ENCODE measurements around the gene TFF2. TPM values are rescaled to one million over a fixed set of nuclear protein-coding genes. Genes with fewer than 3 reads are reported as not detected.

The TFF2 gene
- total and polyA plus RNA-seq, 11 donors = not detected

DNA sequence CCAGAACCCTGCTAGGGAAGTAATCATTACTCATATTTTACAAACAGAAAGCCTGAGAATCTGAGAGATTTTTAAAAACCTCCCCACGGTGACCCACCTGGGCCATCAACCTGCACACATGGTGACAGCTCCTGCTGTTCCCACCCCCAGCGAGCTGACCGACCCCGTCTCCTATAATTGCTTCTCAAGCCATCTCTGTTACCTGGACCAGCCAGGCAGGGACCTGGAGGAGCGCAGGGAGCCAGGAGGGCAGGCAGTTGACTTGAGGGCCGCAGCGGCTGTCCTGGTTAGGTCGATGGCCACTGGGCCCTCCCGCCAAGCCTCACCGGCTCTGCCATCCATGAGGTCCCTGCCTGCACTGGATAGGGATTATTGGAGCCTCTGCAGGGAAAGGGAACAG is 7.7 kb downstream of the TFF2 start:
- ATAC-seq (no peak), DNase-seq (no peak)
- no peaks in the 10 kb centered on the region for H3K9me3 ChIP-seq
- H3K4me3 ChIP-seq = no peak overlapping the region
- 76 to 91% (median 86%) methylated on average over 10 of the region's 10 CpGs for WGBS, 4 donors
- intact Hi-C loops (cut with DNase I) = loop anchor here in 1 of 10 donors (10.0 kb wide), 1 partner anchor 188 kb away; no protein-coding TSS in a partner anchor
- no peaks in the 10 kb centered on the region for H3K36me3 ChIP-seq
- H3K4me1 ChIP-seq = peaks cover 0 to 3% (median 0%) of the 10 kb centered on the region in 12 donors
- TF ChIP-seq POLR2A (IDR thresholded peaks at IDR 0.05) = no peak
- TF ChIP-seq, protein P1, sequence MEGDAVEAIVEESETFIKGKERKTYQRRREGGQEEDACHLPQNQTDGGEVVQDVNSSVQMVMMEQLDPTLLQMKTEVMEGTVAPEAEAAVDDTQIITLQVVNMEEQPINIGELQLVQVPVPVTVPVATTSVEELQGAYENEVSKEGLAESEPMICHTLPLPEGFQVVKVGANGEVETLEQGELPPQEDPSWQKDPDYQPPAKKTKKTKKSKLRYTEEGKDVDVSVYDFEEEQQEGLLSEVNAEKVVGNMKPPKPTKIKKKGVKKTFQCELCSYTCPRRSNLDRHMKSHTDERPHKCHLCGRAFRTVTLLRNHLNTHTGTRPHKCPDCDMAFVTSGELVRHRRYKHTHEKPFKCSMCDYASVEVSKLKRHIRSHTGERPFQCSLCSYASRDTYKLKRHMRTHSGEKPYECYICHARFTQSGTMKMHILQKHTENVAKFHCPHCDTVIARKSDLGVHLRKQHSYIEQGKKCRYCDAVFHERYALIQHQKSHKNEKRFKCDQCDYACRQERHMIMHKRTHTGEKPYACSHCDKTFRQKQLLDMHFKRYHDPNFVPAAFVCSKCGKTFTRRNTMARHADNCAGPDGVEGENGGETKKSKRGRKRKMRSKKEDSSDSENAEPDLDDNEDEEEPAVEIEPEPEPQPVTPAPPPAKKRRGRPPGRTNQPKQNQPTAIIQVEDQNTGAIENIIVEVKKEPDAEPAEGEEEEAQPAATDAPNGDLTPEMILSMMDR (IDR thresholded peaks at IDR 0.05) = no peak
- H3K27ac ChIP-seq = no peak overlapping the region
- H3K27me3 ChIP-seq = peaks cover 0 to 8% (median 0%) of the 10 kb centered on the region in 9 donors

DNA sequence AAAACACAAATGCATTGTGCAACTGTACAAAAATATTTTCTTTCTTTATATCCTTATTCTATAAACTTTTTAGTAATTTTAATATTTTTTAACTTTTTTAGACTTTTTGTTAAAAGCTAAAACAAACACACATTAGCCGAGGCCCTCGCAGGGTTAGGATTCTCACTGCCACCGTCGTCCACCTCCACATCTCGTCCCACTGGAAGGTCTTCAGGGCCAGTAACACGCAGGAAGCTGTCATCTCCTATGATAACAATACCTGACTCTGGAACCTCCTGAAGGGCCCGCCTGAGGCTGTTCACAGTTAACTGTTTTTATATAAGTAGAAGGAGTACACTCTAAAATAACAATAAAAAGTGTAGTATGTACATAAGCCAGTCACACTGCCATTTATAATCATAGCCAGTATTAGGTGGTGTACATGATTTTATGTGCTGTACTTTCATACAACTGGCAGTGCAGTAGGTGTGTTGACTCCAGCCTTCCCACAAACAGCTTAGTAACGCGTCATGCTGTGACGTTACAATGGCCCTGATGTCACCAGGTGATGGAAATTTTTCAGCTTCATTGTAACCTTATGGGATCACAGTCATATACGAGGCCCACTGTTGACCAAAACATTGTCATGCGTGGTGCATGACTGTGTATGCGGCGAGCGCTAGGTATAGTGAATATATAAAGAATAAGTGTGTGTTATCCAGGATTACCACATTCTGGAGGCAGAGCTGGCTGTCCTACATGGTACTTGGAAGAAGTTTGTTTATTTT is 8.8 kb downstream of the TFF2 start:
- 83 to 90% (median 86%) methylated on average over 15 of the region's 15 CpGs for WGBS, 4 donors
- intact Hi-C loops (cut with DNase I) = loop anchor here in 1 of 10 donors (10.0 kb wide), 1 partner anchor 187 kb away; no protein-coding TSS in a partner anchor
- Histone ChIP-seq H3K4me3 (no peak overlapping the region), H3K27me3 (peaks cover 0 to 6% (median 0%) of the 10 kb centered on the region in 9 donors), H3K4me1 (peaks cover 0 to 6% (median 0%) of the 10 kb centered on the region in 12 donors), H3K36me3 (no peaks in the 10 kb centered on the region), H3K9me3 (no peaks in the 10 kb centered on the region), H3K27ac (no peak overlapping the region)
- ATAC-seq (no peak), DNase-seq (no peak)
- TF ChIP-seq POLR2A (IDR thresholded peaks at IDR 0.05) = no peak
- TF ChIP-seq, protein P1 (IDR thresholded peaks at IDR 0.05) = no peak

DNA sequence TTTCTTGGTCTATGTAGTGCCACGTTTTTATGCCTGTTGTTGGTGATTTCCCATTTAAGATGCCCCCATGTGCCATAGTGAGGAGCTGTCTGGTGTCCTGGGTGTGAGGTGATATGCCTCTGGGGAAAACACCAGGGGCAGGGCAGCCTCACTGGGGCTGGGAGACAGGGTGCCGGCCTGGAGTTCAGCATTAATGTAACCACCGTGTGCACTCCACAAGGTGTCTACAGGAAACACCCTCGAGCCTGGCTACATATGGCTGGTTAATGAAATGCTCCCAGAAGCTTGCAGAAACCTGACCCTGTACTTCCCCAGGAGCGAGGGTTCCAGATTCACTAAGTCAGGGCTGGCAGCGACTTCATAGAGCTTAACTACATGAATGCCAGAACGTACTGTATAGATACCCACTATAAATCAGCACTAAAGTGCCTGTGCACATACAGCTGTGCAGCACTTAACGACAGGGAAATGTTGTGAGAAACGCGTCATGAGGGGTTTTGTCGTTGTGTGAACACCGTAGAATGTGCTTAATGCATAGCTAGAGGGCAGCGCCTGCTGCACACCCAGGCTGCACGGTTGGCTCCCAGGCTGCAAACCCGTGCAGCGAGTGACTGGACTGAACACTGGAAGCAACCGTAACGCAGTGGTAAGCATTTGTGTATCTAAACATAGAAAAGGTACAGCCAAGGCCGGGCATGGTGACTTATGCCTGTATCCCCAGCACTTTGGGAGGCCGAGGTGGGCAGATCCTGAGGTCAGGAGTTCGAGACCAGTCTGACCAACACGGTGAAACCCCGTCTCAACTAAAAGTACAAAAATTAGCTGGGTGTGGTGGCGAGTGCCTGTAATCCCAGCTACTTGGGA is 10.4 kb downstream of the TFF2 start:
- peaks cover 0 to 6% (median 0%) of the 10 kb centered on the region in 12 donors for H3K4me1 ChIP-seq
- H3K36me3 ChIP-seq = no peaks in the 10 kb centered on the region
- no peak for DNase-seq
- intact Hi-C loops (cut with DNase I) = loop anchor here in 1 of 10 donors (10.0 kb wide), 1 partner anchor 186 kb away; no protein-coding TSS in a partner anchor
- no peak for ATAC-seq
- no peak overlapping the region for H3K4me3 ChIP-seq
- H3K9me3 ChIP-seq = no peaks in the 10 kb centered on the region
- H3K27ac ChIP-seq = no peak overlapping the region
- 86 to 90% (median 87%) methylated on average over 21 to 24 of the region's 24 CpGs for WGBS, 4 donors
- peaks cover 0 to 12% (median 0%) of the 10 kb centered on the region in 9 donors for H3K27me3 ChIP-seq
- TF ChIP-seq, protein P1 (IDR thresholded peaks at IDR 0.05) = no peak
- no peak for TF ChIP-seq POLR2A (IDR thresholded peaks at IDR 0.05)
